GM12865 (cell line): Measurements from ENCODE around the gene CRCP.
"Not testable (repeated sequence)": the region's sequence is repeated elsewhere in the genome, so short reads cannot be mapped to it uniquely, and the experiment has no call there.

Experiments
- DNase-seq: peaks from one replicate; pipeline ENCODE4 v3.0.0; 2010; ENCODE audit warnings: low read depth
- H3K4me3 ChIP-seq: 2 replicates; pipeline ENCODE4 v1.5.1; 2011; ENCODE audit warnings: mild to moderate bottlenecking, low read depth, low read length, control low read depth
- CTCF ChIP-seq: IDR thresholded peaks from 2 replicates; pipeline ENCODE4 v1.5.1; 2011; ENCODE audit warnings: low read length, control low read depth, low read depth, inconsistent platforms; ENCODE audit not compliant: insufficient read depth; ENCODE audit errors: missing control alignments

Gene CRCP

GRCh38 chr7:66110856-66111255 lies 3.8 kb upstream of the CRCP start:
- no peak for TF ChIP-seq CTCF
- DNase-seq, result no peak

GRCh38 chr7:66116680-66117420 lies 2.2 kb downstream of the CRCP start:
- DNase-seq, result not testable (repeated sequence)

More at GRCh38 chr7:66110856-66111255, 3.8 kb upstream of the CRCP start:
- H3K4me3 ChIP-seq, result no peak overlapping the region

GRCh38 chr7:66118603-66119002 lies 4.0 kb downstream of the CRCP start:
- no peak for DNase-seq
- TF ChIP-seq CTCF, result no peak
- no peak overlapping the region for H3K4me3 ChIP-seq

More at GRCh38 chr7:66116680-66117420, 2.2 kb downstream of the CRCP start:
- H3K4me3 ChIP-seq, result not testable (repeated sequence)

GRCh38 chr7:66119245-66119850 lies 4.7 kb downstream of the CRCP start:
- no peak for TF ChIP-seq CTCF
- H3K4me3 ChIP-seq, result no peak overlapping the region

GRCh38 chr7:66123175-66123528 lies 8.5 kb downstream of the CRCP start:
- no peak for DNase-seq
- no peak for TF ChIP-seq CTCF
- no peak overlapping the region for H3K4me3 ChIP-seq

More at GRCh38 chr7:66119245-66119850, 4.7 kb downstream of the CRCP start:
- no peak for DNase-seq

- H3K4me3 ChIP-seq, DNase-seq: not testable (repeated sequence)
These were observed 9.9 kb downstream of the CRCP start for GRCh38 chr7:66124569-66124861.

GRCh38 chr7:66125052-66125694 lies 10.5 kb downstream of the CRCP start:
- H3K4me3 ChIP-seq, result no peak overlapping the region
- no peak for DNase-seq
- TF ChIP-seq CTCF, result no peak

GRCh38 chr7:66125781-66126352 lies 11.2 kb downstream of the CRCP start:
- not testable (repeated sequence) for DNase-seq, H3K4me3 ChIP-seq

- H3K4me3 ChIP-seq, DNase-seq: not testable (repeated sequence)
These were observed 12.5 kb downstream of the CRCP start for GRCh38 chr7:66127172-66127571.
